Pancreas (tissue), 10 donors: Measurements from ENCODE around the gene RPTOR. TPM values are rescaled to one million over a fixed set of nuclear protein-coding genes. Genes with fewer than 3 reads are reported as not detected.

Experiments
- ATAC-seq, 4 donors: fragments of 200-7000 bp; cut with Tn5 transposase; one replicate each; pipeline versions ENCODE4 v1.8.0 to v1.9.1; 2020; ENCODE audit warnings: mild to moderate bottlenecking in 4 of 4, moderate library complexity in 4 of 4
- DNase-seq, 6 donors: peaks; one replicate each; pipeline ENCODE4 v3.0.0-alpha.2; 2020
- FAIRE-seq: peaks from 2 replicates; lab custom pipeline; 2012; peaks lifted over from hg19 to GRCh38; lab: Jason Lieb, UNC
- H3K27ac ChIP-seq, 4 donors: fragments of 200-600 bp; sonication (generic); 1 replicate in 3 of 4; 2 replicates in 1 of 4; pipeline versions ENCODE4 v1.5.0 to v1.8.0; 2020
- H3K27me3 ChIP-seq, 4 donors: fragments of 200-600 bp; one replicate each; pipeline ENCODE4 v1.8.0; 2021
- H3K36me3 ChIP-seq, 3 donors: fragments of 200-600 bp; sonication (generic) in 1 of 3; one replicate each; pipeline versions ENCODE4 v1.5.0 to v1.8.0; 2020 to 2021
- H3K4me1 ChIP-seq, 3 donors: fragments of 200-600 bp; one replicate each; pipeline ENCODE4 v1.8.0; 2021
- H3K4me3 ChIP-seq, 4 donors: fragments of 200-600 bp; sonication (generic) in 2 of 4; one replicate each; pipeline versions ENCODE4 v1.5.0 to v1.8.0; 2020 to 2021
- H3K9me3 ChIP-seq, 4 donors: fragments of 200-600 bp; one replicate each; pipeline ENCODE4 v1.8.0; 2021
- WGBS, 2 donors: extraction: QIAGEN DNeasy Blood & Tissue Kit; methylation state at CpG; one replicate each; pipeline ENCODE4 v1.1.7; 2013; 5-methylcytosine and 5-hydroxymethylcytosine counted together
- intact Hi-C, 3 donors: fragments of 100-400 bp; cut with DNase I; formaldehyde crosslinking; loops; one replicate each; pipeline versions ENCODE4 v1.11.1 to v1.14.2; 2022
- polyA plus RNA-seq, 2 donors: library from polyadenylated mRNA; stranded (reverse); fragments of 200-250 nt; gene quantifications; one replicate each; pipeline ENCODE4 v1.2.3, GENCODE V29; 2013
- total RNA-seq, 6 donors: library from RNA; stranded (reverse); fragmentation: NEBNext Ultra II Directional in 4 of 6; extraction: Animal tissue kit (Norgen Biotek cat#: 25700) in 4 of 6; gene quantifications; one replicate each; pipeline versions ENCODE4 v1.2.1 to v1.2.4, GENCODE V29; 2021 to 2023
- TF ChIP-seq, protein P1 (sequence below), 4 donors: fragments of 200-600 bp; sonication (generic) in 3 of 4; IDR thresholded peaks; one replicate each; pipeline versions ENCODE4 v1.5.0 to v1.8.0; 2021; ENCODE audit warnings: antibody characterized with exemption in 4 of 4
- donor health status: healthy with polysubstance abuse.
- donor health status: DM: no; HTN: no; CAD: no; lungs with moderate emphysema.
- donor health status: DM: no; HTN: no; CAD: no.
- donor health status: control.
- donor health status: control.
- donor health status: Bipolar disorder and iron deficiency.
- donor health status: DM: yes; HTN: yes; CAD: no.
- donor health status: DM: no; HTN: no; CAD: no.
- donor health status: DM: no; HTN: no; CAD: no.
- donor health status: DM: yes; HTN: yes; CAD: no.

RPTOR gene
- total and polyA plus RNA-seq, 8 donors, result 5.0 to 18.9 (median 13.2) TPM

DNA sequence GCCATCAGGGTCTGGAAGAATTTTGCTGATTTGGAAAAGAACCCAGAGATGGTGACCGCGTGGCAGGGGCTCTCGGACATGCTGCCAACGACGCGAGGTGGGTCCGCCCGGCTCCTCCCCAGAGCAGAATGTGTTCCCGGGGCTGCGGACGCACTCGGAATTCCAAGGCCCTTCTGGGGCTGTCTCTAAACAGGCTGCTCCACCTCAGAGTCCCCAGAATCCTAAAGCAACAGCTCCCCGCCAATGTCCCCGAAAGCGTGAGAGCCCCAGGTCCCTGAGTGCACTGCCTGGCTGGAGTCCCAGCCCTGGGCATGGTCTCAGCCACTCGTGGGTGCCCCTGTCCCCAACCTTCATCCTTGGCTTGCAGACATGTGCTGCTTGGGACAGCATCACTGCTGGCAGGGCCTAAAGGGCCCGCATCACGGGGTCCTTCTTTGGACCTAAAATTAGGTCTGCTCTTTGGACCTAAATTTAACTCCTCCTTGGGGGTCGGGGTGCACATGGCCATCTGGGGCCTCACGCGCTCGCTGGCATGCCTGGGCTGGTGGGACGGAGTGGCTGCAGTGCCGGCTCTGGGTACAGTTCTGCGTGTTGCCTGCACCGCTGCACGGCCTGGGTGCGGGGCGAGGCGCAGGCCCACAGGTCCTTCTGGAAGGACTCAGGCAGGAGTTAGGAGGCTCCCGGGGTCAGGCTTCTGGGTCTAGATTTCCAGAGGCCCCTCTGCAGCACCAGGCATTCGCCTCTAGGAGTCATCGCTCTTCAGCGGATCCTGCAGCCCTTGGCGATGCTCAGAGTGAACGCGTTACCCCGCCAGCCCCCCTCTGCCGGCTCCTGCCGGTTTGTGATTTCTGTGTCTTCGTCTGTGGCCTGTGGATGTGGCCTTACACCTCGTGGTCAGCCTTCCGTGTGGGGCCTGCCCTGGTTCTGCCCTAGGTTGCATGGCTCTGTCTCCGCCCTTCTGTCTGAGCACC, 405.1 kb downstream of the RPTOR start:
- Histone ChIP-seq H3K27me3 (no peaks in the 10 kb centered on the region), H3K4me1 (no peaks in the 10 kb centered on the region), H3K4me3 (no peak overlapping the region), H3K9me3 (no peaks in the 10 kb centered on the region), H3K27ac (no peak overlapping the region), H3K36me3 (peaks cover 0 to 9% (median 0%) of the 10 kb centered on the region in 3 donors)
- intact Hi-C loops, result no loop called here
- FAIRE-seq (no peak), ATAC-seq (no peak), DNase-seq (peak in 2 of 6 donors; percentile 10 to 49)
- WGBS, 2 donors, result 90 to 93% methylated on average over 44 of the region's 44 CpGs
- TF ChIP-seq, protein P1, sequence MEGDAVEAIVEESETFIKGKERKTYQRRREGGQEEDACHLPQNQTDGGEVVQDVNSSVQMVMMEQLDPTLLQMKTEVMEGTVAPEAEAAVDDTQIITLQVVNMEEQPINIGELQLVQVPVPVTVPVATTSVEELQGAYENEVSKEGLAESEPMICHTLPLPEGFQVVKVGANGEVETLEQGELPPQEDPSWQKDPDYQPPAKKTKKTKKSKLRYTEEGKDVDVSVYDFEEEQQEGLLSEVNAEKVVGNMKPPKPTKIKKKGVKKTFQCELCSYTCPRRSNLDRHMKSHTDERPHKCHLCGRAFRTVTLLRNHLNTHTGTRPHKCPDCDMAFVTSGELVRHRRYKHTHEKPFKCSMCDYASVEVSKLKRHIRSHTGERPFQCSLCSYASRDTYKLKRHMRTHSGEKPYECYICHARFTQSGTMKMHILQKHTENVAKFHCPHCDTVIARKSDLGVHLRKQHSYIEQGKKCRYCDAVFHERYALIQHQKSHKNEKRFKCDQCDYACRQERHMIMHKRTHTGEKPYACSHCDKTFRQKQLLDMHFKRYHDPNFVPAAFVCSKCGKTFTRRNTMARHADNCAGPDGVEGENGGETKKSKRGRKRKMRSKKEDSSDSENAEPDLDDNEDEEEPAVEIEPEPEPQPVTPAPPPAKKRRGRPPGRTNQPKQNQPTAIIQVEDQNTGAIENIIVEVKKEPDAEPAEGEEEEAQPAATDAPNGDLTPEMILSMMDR (IDR thresholded peaks at IDR 0.05), result no peak

DNA sequence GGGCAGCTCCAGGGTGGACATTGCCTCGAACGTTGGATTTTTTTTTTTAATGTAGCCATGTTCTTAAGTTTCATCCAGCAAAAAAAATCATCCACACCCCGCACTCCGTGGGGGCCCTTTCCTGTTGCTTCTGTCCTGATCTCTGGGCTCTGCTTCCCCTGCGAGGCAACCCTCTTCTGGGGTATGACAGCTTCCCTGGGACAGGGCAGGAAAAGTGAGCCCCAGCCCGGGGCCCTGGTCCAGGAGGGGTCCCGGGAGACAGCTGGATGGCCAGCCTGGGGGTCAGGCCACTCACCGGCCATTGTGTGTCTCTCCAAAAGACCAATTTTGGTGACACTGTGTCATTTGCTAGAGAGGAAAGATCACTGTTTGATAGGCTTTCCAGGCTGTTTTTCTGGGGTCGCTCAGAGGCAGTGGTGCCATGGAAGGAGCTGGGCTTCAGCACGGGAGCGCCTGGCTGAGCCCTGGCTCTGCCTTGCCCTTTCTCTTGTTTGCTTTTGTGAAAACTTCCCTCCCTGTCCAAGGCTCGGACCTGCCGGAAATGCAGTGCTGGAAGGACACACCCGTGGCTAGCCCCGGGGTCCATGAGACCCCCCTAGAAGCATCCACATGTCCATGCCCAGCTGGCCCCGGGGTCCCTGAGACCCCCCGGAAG, 406.0 kb downstream of the RPTOR start:
- H3K9me3 ChIP-seq, result no peaks in the 10 kb centered on the region
- no peak for FAIRE-seq
- ATAC-seq, result no peak
- WGBS, 2 donors, result 90 to 91% methylated on average over 17 of the region's 17 CpGs
- peaks cover 0 to 8% (median 0%) of the 10 kb centered on the region in 3 donors for H3K36me3 ChIP-seq
- DNase-seq, result peak in 1 of 6 donors; percentile 35
- no peaks in the 10 kb centered on the region for H3K27me3 ChIP-seq
- intact Hi-C loops, result no loop called here
- H3K27ac ChIP-seq, result no peak overlapping the region
- H3K4me1 ChIP-seq, result no peaks in the 10 kb centered on the region
- TF ChIP-seq, protein P1 (IDR thresholded peaks at IDR 0.05), result no peak
- H3K4me3 ChIP-seq, result no peak overlapping the region

DNA sequence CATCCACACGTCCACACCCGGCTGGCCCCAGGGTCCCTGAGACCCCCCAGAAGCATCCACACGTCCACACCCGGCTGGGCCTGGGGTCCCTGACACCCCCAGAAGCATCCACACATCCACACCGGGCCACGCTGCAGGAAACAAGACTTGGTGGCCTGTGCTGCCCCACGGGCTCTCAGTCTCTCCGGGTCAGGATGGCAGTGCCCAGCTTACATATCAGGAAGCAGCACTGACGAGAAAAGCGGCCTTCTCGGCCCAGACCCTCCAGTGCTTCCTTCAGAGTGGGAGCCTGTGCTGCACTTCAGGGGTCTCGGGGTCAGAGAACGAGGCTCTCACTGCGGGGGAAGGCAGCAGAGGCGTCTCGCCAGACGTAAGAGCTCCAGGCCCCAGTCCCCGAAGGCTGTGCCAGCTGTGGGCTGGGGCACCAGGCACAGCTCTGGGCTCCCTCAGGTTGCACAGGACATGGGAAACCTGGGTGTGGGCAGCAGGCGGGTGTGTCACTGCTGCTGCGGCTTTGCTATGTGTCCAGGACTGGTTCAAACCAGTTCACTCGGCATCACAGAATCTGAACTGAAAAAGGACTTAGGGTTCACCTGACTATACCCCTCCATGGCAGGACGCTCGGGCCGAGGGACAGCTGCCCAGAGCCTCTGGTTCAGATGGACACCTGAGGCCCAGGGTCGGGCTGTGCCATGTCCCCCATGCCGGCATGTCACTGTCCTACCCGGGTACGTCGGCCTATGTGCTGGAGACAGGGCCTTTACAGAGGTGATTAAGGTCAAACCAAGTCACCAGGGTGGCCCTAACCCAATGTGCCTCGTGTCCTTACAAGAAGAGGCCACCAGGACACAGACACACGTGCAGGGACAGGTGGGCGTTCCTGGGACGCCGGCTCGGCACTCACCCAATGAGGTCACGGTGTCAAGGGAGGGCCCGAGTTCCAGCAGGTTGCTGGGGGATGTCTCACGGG, 406.8 kb downstream of the RPTOR start:
- FAIRE-seq (no peak), ATAC-seq (no peak), DNase-seq (peak in 1 of 6 donors; percentile 15)
- Histone ChIP-seq H3K9me3 (no peaks in the 10 kb centered on the region), H3K4me3 (no peak overlapping the region), H3K4me1 (no peaks in the 10 kb centered on the region), H3K27me3 (no peaks in the 10 kb centered on the region), H3K27ac (no peak overlapping the region), H3K36me3 (peaks cover 0 to under 1% (median 0%) of the 10 kb centered on the region in 3 donors)
- intact Hi-C loops, result no loop called here
- TF ChIP-seq, protein P1 (IDR thresholded peaks at IDR 0.05), result no peak
- 92 to 94% methylated on average over 36 to 38 of the region's 38 CpGs for WGBS, 2 donors

DNA sequence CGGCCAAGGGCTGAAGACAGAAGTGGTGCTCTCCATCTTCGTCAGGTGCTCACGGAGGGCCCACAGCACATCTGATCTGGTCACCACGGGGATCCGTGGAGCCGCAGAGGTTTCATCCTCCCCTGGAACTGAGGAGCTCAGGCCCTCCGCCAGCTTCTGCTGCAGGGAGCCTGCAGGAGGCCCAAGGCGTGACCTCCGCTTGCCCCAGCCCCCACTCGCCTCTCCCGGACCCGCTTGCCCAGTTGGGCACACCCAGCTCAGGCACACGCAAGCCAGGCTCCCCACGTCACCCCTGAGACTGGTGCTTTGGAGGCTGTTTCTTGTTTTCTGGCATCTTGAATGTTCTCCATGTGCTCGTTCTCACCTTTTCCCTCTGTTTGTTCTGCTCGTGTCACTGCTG, 407.7 kb downstream of the RPTOR start:
- FAIRE-seq (no peak), ATAC-seq (no peak), DNase-seq (no peak)
- H3K9me3 ChIP-seq, result no peaks in the 10 kb centered on the region
- intact Hi-C loops, result no loop called here
- H3K4me1 ChIP-seq, result no peaks in the 10 kb centered on the region
- no peaks in the 10 kb centered on the region for H3K36me3 ChIP-seq
- TF ChIP-seq, protein P1 (IDR thresholded peaks at IDR 0.05), result no peak
- no peak overlapping the region for H3K27ac ChIP-seq
- H3K4me3 ChIP-seq, result no peak overlapping the region
- no peaks in the 10 kb centered on the region for H3K27me3 ChIP-seq
- 89 to 93% methylated on average over 16 of the region's 16 CpGs for WGBS, 2 donors
